NCI-H1105 treated with DMSO at 0.1 percent for 48 hours (cell line): ENCODE results near the gene REC114.
A peak's percentile ranks its signal among the peaks of the same experiment; 100 is the strongest.
"Not testable (repeated sequence)": the region's sequence is repeated elsewhere in the genome, so short reads cannot be mapped to it uniquely, and the experiment has no call there.

ENCODE experiments used
- DNase-seq: peaks from one replicate; lab custom pipeline; 2025; lab: John Stamatoyannopoulos, UW

Gene REC114

DNA sequence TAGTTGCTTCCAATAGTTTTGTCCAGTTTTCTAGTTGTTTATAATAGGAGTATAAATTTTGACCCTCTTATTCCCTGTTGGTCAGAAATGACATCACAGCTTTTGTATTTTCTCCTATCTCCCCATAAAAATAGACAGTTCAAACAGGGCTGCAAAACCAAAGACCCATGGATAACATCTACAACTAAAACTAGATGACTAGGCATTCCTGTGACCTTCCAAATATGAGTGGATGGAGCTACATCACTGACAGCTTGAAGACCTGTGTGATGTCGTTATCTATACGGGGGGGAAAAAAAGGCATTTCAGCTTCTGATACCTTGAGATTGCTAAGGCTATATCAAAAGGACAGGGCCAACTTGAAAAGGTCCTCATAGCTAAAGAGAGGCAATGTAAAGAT lies 84.6 kb downstream of the REC114 start:
- DNase-seq: no peak

- DNase-seq: no peak
These were observed 87.7 kb downstream of the REC114 start for GRCh38 chr15:73530649-73531048.

GRCh38 chr15:73538123-73538522 lies 95.2 kb downstream of the REC114 start:
- DNase-seq: no peak

GRCh38 chr15:73538563-73539211 lies 95.7 kb downstream of the REC114 start:
- DNase-seq: no peak

GRCh38 chr15:73539212-73540128 lies 96.5 kb downstream of the REC114 start:
- no peak for DNase-seq

DNA sequence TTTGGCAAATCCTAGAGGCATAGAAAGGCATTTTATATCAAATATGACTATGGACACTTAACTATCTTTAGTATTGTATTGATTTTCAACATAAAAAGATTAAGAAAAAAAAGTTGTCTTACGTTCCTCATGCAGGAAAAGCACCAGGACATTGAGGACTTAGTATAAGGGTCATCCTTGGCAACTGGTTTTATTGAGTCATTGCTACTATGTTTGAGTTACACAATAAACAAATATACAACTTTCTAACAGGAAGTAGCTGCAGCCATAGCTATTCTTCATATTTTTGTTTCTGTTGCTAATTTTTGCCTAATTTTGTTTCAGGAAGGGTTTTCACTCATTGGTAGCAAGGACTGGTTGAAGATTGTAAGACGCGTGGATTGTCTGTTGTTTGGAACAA lies 97.2 kb downstream of the REC114 start:
- DNase-seq: no peak

DNA sequence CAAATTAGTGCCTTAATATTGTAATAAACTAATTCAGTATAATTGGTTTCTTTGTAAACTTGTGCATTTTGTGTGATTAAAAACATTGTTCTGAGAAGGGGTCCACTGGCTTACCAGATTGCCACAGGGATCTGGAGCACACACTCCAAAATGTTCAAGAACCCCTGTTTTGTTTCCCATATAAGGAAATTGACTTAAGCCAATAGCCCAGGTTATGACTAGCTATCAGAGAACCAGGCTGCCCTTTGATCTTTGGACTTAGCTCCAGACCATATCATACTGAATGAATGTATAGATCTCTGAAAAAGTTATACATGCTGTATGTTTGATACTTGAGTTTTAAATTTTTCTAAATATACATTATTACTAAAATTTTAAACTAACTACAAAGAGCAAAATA lies 98.5 kb downstream of the REC114 start:
- no peak for DNase-seq

- DNase-seq: not testable (repeated sequence)
These were observed 106.0 kb downstream of the REC114 start for GRCh38 chr15:73548925-73549324.

GRCh38 chr15:73550190-73550589 lies 107.2 kb downstream of the REC114 start:
- no peak for DNase-seq

DNA sequence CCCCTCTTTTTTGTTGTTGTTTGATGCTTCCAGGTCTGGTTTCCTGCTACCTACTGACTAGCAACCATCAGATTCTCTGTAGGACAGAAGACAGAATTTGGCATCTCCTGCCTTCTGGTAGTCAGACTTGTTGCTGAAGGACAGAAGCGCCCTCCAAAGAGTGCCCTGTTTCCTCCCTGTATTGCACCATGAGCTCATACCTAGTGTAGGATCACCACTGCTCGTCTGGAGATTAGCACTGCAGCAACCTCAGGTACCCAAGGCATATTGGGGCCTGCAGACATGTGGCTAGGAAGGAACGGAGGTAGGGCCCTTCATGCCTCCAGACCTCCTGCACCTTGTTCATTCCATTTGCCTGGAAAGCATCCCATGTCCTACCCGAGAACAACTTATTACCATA lies 112.1 kb downstream of the REC114 start:
- DNase-seq: no peak

GRCh38 chr15:73558529-73558928 lies 115.6 kb downstream of the REC114 start:
- no peak for DNase-seq

DNA sequence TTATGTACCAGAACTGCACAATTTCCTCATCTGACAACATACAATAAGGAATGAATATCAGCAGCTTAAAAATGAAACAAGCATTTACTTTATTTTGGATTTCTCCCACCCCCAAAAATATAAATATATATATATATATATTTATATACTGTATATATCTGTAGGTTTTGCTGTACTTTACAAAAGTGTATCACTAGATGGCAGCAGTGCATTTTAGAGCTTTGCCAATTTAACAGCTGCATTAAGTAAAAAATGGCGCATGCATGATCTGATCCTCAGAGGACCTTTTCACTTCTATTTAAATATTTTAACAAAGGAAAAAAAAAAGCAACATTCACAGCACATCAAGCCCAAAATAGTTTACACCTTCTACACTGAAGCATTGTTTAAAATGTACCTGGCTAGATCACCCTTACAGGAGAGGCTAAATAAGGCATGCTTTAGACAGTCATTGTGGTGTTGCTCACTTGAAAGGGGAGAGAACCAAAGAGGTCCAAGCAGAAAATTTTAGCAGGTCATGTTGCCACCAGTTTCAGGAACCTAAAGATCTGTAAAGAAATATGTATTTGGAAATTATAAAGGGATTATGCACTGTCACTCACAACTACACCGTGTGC lies 117.6 kb downstream of the REC114 start:
- DNase-seq: peak; percentile 43

- no peak for DNase-seq
These were observed 121.3 kb downstream of the REC114 start for GRCh38 chr15:73564255-73564654.

- DNase-seq: no peak
These were observed 124.1 kb downstream of the REC114 start for GRCh38 chr15:73567020-73567419.

DNA sequence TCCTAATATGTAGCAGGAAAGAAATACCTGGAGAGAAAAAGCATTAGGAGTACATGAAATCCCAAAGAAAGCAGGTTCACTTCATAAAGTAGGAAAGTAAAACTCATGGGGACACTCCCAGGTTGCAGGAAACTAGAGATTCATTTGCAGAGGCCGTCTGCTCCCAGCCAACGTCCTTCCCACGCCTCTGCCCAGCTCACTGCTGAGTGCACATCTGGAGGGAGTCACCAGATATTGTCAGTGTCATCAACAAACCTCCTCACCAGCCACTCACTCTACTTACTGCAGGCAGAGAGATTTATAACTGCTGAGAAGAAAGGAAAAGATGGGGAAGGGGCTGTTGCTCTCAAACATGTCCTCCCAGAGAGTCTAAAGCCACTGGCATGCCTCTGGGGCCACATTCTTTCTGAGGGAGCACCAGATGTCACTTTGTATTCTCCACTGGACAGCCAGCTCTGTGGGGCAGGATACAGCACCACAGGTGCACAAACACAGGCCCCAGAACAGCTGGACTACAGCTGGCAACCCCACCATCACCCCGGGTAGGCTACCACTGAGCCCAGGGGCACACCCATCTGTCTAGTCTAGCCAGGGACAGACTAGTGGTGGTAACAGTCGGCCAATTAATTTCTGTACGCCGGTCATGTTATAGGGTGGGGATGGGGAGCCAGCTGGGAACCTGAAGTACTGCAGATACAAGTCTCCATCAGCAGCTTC lies 125.8 kb downstream of the REC114 start:
- no peak for DNase-seq

- DNase-seq: no peak
These were observed 126.4 kb downstream of the REC114 start for GRCh38 chr15:73569361-73569760.

GRCh38 chr15:73570355-73571032 lies 127.5 kb downstream of the REC114 start:
- DNase-seq: no peak

DNA sequence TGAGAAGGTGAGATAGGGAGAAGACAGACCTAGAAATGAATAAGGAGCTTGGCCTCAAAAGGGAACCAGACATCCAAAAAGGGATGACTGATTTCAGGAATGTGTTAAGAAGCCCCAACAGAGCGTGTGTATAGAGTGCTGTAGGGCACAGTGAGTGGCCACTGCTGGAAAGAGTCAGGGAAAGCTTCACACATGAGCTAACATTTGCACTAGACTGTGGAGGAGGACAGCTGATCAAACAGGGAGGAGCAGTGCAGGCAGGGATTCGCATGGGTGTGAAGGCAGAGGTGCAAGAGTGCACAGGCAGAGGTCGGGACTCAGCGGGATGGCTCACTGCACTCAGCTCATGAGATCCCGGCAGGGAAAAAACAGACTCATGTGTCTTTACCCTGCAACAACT lies 128.4 kb downstream of the REC114 start:
- no peak for DNase-seq

GRCh38 chr15:73572296-73572695 lies 129.3 kb downstream of the REC114 start:
- no peak for DNase-seq

DNA sequence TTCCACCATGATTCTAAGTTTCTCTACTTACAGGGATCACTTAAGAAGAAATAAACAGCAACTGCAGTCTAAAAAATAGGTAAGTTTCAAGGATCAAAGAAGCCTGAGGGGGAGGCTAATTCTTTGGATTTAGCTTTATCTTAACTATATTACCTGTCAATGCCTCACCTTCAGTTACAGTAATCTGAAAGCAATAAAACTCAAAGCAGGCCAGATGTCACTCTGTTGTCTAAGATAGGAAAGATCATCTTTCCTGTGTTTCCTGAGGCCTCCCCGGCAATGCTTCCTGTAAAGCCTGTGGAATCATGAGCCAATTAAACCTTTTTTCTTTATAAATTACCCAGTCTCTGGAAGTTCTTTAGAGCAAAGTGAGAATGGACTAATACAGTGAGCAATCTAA lies 130.1 kb downstream of the REC114 start:
- DNase-seq: no peak

GRCh38 chr15:73573572-73573971 lies 130.6 kb downstream of the REC114 start:
- DNase-seq: no peak
